GM19395 (cell line): ENCODE data around the gene MKNK2.
A peak's percentile ranks its signal among the peaks of the same experiment; 100 is the strongest.
"Not testable (repeated sequence)": the region's sequence is repeated elsewhere in the genome, so short reads cannot be mapped to it uniquely, and the experiment has no call there.

Source experiments
- ATAC-seq: cut with Tn5 transposase; IDR thresholded peaks from one replicate; pipeline ENCODE4 v1.9.1; 2021; ENCODE audit warnings: mild to moderate bottlenecking, moderate library complexity; ENCODE audit not compliant: unreplicated experiment

MKNK2 gene

DNA sequence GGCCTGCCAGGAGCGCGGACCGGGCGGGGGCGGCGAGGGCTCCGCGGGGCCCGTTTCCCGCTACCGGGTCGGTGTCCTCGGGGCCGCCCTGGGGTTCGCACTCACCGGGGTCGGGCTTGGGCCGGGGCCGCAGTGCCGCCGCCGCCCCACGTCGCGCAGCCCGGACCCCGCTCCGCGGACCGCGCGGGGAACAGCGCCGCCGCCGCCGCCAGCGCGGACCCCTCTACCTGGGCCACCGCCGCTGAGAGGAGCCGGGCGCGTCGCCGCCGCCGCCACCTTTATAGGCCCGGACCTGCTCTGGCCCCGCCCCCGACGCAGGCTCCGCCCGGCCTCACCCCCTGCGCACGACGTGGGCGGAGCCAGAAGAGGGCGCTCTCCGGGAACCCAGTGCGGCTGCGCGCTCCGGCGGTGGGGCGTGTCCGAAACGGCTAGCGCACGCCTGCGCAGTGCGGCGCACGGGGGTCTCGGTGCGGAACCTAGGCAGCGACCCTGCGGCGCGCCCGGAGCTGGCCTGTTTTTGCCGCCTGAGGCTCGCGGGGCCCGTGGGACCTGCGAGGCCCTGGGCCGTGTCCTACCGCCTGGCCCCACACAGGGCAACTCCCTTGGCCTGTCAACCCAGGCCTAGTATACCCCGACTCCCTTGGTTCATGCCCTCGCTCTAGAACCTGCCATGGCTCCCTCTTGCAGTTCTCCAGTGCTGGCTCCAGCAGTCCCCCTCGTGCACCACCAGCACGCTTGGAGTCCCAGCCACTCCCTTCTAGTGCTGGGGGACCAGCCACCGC lies at the start of gene MKNK2:
Gene MKNK2, minus strand, starts transcription at position 254 of the 782 bp plus-strand sequence. CDS start 393 bp downstream, outside the sequence.
- ATAC-seq: peak; percentile 47

DNA sequence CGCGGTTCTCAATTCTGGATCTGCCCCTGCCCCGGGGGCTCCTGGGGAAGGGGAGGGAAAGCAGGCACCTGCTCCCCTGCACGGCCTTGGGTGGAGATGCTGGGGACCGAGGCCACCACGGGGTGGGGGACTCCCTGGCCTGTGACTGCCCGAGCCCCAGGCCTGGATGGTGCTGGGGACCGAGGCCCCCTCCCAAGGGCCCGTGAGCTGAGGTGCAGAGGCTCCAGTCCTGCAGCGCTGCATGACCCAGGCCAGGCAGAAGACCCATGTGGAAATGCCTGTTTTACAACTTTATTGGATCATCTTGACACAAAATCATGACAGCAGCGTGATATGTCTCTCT lies 49.6 kb upstream of the MKNK2 start:
- no peak for ATAC-seq

DNA sequence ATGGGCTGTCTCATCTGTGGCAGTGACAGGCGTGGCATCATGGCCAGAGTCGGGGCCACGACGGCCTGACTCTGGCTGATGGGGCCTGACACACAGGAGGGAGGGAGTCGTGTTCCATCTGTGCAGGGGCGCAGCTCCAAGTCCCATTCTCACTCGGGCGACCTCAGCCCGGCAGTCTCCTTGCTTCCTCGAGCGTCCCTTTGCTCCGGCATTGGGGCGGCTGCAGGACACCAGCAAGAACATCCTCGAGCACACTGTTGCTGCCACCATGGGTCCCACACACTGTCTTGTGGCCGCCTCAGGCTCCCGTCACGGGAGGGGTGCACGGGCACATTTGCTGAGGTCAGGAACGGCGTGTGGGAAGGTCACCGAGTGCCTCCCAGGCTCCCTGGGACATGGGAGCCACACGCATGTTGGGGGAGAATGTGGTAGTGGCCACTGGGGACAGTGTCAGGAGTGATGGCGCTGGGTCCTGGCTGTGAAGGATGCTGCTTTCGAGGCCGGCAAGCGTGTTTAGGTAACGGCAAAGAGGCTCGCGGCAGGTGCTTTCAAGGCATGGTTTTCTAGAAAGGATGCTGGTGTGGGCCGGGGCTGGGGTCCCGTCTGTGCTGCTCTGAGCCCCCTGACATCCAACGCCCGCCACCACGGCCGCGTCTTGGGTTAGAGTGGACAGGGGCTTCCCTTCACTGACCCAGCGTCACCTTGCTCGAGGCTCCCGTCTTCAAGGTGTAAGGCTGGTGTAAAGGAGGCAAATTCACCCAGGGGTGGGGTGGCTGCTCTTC lies 49.1 kb upstream of the MKNK2 start:
- ATAC-seq: no peak

DNA sequence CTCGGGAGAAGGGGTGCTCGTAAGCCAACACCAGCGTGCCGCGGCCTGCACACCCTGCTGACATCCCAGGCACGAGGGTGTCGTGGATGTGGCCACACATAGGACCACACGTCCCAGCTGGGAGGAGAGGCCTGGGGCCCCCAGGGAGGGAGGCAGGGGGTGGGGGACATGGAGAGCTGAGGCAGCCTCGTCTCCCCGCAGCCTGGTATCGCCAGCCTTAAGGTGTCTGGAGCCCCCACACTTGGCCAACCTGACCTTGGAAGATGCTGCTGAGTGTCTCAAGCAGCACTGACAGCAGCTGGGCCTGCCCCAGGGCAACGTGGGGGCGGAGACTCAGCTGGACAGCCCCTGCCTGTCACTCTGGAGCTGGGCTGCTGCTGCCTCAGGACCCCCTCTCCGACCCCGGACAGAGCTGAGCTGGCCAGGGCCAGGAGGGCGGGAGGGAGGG lies 48.0 kb upstream of the MKNK2 start:
- ATAC-seq: no peak

DNA sequence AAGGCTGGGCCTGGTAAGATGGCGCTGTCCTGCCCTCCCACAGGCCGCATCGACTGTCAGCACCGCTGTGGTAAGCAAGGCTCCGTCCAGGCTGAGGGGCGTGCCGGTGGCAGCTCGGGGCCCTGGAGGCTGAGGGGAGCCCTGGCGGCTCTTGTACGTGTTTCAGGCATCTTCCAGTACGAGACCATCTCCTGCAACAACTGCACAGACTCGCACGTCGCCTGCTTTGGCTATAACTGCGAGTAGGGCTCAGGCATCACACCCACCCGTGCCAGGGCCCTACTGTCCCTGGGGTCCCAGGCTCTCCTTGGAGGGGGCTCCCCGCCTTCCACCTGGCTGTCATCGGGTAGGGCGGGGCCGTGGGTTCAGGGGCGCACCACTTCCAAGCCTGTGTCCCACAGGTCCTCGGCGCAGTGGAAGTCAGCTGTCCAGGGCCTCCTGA lies 46.9 kb upstream of the MKNK2 start:
- no peak for ATAC-seq

DNA sequence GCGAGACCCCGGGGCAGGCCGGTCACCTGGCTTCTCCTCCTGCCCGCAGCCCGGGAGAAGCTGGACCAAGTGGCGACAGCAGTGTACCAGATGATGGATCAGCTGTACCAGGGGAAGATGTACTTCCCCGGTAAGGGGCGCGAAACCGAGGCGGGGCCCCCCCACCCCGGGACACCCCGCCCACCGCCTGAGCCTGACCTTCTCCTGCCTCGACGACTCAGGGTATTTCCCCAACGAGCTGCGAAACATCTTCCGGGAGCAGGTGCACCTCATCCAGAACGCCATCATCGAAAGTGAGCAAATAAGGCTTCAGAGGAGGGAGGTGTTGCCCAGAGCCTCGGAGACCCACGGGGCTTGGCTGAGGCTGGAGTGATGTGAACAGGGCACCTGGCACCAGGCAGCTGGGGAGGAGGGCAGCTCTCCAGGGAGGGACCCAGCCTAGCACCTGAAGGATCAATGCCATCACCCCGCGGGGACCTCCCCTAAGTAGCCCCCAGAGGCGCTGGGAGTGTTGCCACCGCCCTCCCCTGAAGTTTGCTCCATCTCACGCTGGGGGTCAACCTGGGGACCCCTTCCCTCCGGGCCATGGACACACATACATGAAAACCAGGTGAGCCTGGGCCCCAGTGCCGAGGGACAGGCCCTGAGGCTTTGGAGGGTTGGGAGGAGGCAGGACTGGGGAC lies 46.3 kb upstream of the MKNK2 start:
- ATAC-seq: peak; percentile 13

DNA sequence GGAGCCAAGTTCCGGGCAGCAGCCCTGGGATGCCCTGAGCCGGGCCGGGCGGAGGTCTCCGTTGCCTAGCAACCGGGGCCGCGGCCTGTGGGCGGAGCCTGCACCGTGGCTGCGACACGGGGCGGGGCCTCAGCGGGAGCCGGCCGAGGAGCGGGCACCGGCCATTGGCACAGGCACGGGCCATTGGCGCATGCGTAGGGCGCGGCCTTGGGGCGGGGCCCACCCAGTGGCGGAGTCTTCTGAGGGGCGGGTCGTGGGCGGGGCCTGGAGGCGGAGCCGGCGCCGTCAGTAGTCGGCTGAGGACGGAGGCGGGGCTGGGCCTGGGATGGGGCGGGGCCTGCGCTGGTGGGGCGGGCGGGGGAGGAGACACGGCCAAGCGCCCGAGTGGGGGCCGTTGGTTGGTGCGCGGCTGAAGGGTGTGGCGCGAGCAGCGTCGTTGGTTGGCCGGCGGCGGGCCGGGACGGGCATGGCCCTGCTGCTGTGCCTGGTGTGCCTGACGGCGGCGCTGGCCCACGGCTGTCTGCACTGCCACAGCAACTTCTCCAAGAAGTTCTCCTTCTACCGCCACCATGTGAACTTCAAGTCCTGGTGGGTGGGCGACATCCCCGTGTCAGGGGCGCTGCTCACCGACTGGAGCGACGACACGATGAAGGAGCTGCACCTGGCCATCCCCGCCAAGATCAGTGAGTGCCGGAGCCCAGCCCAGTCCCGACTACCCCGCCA lies 45.6 kb upstream of the MKNK2 start, which contains the start of gene IZUMO4:
Gene IZUMO4, plus strand, starts transcription at position 436 of the 723 bp plus-strand sequence. Its CDS starts 31 bp downstream, at position 467.
- peak; percentile 60 for ATAC-seq

DNA sequence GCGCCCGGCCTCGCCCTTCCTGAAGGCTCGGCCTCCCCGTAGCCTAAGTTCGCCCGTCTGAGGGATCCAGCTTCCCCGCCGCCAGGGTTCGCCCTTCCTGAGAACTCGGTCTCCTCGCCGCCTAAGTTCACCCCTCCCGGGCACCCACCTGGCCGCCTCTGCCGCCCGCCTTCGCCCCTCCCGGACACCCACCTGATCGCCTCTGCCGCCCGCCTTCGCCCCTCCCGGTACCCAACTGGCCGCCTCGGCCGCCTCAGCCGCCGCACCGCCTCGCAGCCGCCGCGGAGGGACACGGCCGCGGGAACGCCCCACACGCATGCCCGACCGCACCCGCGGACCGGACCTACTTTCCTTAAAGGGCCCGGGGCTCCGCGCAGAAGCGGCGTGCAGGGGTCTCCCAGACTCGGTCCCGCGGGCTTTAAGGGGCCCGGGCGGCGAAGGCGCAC lies 45.0 kb upstream of the MKNK2 start, which contains the start of gene MOB3A:
Gene MOB3A, minus strand, starts transcription at position 293 of the 446 bp plus-strand sequence. CDS start 17,766 bp downstream, outside the sequence.
- ATAC-seq: peak; percentile 24

DNA sequence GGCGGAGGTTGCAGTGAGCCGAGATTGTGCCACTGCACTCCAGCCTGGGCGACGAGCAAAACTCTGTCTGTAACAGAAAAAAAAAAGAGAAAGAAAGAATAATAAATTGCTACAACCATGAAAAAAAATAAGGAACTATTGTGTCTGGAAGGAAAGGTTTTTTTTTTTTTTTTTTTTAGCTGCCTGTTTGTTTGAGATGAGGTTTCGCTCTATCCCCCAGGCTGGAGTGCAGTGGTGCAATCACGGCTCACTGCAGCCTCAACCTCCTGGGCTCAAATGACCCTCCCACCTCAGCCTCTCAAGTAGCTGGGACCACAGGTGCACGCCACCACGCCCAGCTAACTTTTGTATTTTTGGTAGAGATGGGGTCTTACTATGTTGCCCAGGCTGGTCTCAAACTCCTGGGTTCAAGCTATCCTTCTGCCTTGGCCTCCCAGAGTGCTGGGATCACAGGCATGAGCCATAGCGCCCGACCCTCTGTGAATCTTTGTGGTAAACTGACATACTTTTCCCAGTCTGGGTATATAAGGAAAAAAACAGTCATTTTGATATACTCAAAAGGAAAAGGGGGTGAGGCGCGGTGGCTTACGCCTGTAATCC lies 41.0 kb upstream of the MKNK2 start:
- not testable (repeated sequence) for ATAC-seq

DNA sequence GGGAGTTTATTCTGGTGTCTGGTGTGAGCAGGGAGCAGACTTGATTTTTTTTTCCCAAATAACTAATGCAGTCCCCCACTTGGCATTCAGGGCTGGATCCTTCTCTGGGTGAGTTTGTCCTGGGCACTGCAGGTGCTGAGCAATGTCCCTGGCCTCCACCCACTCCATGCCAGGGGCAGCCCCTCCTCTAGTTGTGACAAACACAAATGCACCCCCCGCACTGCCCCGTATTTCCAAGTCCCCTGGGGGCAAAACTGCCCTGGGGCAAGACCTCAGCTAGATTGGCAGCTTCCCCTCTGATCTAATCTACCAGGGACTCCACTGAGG lies 38.6 kb upstream of the MKNK2 start:
- no peak for ATAC-seq

DNA sequence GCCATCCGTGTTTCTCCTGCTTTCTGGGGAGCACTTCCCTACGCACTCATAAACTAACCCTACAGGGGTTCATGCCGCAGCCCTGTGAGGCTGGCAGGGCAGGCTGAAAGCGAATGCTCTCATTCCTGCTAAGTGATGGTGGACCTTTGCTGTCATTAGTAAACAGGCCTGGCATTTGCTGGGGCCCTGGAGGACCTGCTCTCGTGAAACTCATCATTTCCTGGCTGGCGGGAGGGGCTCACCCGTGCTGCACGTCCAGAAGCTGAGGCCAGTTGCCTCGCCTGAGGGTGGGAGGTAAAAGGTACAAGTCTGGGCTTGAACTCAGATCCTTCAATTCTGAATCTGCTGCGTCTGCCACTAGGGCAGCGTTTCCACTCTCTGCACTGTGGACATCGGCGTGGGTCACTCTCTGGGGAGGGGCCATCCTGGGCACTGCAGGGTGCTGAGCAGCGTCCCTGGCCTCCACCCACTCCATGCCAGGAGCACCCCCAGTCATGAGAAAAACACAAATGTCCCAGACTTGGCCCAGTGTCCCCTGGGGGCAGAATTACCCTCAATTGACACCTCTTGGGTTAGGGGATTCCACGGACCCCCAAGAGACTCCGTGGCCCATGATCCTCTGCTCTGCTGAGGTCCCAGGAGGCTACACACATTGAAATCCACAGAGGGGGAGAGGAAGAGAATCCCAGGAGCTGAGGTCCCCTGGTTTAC lies 38.1 kb upstream of the MKNK2 start:
- no peak for ATAC-seq

DNA sequence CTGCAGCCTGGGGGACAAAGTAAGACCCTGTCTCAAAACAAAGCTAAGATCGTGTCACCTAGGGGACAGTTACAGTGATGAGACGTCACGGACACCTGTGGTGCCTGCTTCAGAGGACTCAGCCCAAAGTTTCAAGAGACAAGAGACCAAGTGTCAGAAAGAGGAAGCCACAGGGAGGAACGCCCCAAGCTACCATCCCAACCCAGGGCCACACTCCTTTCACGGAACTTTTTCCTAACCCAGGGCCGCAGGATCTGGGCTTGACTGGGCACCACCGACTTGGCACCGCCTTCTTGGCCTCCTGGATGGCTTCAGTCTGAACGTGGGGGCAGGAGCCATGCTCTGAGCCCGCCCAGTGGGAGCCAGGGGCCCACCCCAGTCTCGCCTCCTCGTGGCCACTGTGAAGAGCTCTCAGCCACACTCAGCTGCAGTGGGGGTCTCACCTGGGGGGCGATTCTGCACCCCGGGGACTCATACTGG lies 36.6 kb upstream of the MKNK2 start:
- ATAC-seq: no peak

DNA sequence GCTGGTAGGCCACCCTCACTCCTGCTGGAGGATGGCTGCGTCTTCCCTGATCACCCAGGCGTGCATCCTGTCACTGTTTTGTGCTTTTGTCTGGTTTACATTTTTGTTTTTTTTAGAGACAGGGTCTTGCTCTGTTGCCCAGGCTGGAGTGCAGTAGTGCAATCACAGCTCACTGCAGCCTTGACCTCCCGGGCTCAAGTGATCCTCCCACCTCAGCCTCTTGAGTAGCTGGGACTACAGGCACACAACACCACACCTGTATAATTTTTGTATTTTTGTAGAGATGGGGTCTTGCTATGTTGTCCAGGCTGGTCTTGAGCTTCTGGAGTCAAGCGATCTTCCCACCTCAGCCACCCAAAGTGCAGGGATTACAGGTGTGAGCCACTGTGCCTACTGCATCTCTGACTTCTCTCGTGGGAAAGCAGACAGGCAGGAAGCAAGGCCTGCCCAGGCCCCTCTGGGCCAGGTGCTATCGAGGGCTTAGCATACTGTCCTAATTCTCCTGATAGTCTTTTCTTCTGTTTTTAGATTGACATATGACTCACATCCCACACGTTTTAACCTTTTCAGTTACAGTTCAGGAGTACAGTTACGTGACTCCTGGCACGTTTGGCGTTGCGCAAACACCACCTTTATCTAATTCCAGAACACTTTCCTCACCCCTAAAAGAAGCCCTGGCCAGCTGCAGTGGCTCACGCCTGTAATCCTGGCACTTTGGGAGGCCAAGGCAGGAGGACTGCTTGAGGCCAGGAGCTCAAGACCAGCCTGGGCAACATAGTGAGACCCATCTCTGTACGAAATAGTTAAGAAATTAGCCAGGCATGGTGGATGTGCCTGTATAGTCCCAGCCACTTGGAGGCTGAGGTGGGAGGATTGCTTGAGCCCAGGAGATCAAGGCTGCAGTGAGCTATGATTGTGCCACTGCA lies 35.9 kb upstream of the MKNK2 start:
- ATAC-seq: not testable (repeated sequence)

DNA sequence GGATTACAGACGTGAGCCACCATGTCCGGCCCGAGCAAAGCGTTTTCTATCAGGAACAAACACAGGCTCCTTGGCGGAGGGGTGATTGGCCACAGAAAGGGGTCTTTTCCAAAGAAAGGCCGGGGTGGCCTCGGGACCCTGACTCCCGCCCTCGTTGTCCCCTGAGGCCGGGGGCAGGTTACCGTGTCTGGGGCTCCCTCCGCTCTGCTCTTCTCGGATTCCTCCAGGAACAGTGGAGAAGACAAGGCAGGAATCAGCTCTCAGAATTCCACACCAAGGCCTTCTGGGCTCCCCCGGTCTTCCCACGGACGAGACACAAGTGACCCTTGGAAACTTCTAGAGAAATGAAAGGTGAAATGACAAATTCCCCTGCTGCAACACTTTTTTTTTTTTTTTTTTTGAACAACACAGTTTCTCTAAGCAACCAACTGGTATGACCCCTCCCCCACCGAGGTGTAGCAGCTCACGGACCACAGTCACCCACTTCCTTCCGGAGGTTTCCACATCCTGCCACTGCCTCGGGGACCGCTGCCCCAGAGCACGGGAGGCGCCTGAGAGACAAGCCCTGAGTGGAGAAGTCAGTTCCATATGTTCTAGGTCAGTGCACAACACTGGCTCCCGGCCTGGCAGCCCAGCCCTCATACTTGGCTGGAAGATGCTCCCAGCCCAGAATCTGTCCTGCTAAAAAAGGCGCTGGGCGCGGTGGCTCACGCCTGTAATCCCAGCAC lies 34.1 kb upstream of the MKNK2 start:
- peak; percentile 42 for ATAC-seq

DNA sequence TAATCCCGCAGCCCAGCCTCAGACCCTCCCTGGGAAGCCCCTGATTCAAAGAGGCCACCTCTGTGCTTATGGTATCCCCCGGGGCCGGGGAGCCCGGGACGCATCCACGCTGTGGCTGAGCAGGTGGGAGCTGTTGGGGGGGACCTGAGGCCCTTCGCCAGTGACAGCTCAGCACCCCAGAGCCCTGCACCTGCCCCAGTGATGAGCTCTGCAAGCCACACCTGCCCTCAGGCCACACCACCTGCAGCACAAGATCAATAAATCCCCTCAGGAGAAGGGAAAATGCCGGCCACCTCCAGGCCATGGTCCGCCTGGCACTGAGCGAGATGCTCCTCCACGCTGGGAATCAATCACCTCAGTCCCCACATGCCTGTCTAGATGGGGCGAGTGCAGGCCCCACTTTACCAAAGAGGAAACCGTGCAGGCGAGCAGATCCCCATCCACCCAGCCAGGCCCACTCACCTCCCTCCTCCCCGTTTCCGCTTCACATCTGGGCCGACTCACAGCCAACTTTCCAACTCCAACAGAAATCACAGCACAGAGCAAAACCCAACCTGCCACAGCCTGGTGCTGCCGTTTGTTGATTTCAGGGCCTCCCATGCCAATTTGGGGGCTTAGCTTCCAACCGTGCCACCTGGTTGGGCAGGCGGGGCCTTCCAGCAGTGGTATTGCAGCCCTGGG lies 32.3 kb upstream of the MKNK2 start:
- ATAC-seq: no peak

DNA sequence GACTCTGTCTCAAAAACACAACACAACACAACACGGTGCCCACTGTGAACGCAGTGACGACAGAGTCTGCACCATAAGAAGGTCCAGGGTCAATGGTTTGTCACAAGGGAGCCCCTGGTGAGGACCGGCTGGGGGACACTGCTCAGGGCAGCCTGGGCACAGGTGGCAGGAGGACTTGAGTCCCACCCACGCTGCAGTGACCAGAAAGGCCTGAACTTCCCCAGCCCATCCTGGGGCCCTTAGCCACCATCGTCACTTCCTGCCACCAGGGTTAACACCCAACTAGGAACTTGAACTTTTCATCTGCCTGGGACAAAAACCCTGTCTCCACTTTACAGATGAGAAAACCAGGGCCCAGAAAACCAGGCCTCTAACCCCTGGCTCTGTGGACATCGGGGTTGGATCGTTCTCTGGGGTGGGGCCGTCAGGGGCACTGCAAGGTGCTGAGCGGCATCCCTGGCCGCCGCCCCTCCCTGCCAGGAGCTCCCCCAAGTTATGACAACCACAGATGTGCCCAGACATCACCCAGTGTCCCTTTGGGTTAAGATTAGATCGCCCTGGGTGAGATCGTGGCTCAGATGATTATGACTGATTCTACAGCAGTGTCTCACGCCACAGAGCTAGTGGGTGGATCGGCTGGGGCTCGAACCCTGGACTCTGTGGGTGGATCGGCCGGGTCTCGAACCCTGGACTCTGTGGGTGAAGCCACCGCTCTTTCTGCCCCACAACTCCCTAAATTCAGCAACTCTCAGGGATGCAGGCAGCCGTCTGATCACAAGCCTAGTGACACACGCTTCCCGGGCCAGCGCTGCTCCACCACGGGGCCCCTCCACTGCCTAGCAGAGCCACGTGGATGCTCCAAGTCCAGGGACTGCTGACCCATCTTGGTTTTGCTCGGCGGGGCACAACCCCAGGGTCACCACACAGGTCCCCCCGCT lies 31.1 kb upstream of the MKNK2 start:
- no peak for ATAC-seq
